PC-3 (cell line): Measurements from ENCODE around the gene HAGHL. TPM values are rescaled to one million over a fixed set of nuclear protein-coding genes. Genes with fewer than 3 reads are reported as not detected.

Experiments
- ATAC-seq: fragments of 200-7000 bp; cut with Tn5 transposase; 2 replicates; pipeline ENCODE4 v1.9.1; 2020; ENCODE audit warnings: mild to moderate bottlenecking, moderate library complexity
- BruUV-seq: library from RNA; stranded (reverse); fragments of 400-500 nt; replicated peaks from 2 replicates; lab custom pipeline; 2021; lab: Mats Ljungman, UMichigan
- CTCF ChIA-PET: fragments of 300-600 bp; sonication (Branson Sonifier 250); formaldehyde crosslinking; loops from one replicate; lab custom pipeline; 2022; ENCODE audit warnings: antibody characterized with exemption; lab: Charles Lee
- POLR2A ChIA-PET: fragments of 300-600 bp; sonication (Branson Sonifier 250); formaldehyde crosslinking; loops from one replicate; lab custom pipeline; 2022; ENCODE audit warnings: antibody characterized with exemption; ENCODE audit not compliant: unreplicated experiment; lab: Charles Lee
- DNase-seq: peaks from one replicate; pipeline ENCODE4 v3.0.0-alpha.2; 2015
- H2AFZ ChIP-seq: fragments of 300-600 bp; sonication (generic); 2 replicates; pipeline ENCODE4 v1.6.0; 2016; ENCODE audit warnings: antibody characterized with exemption, low read length
- H3F3A ChIP-seq: fragments of 300-600 bp; sonication (generic); one replicate; pipeline ENCODE4 v1.6.0; 2017; ENCODE audit warnings: antibody characterized with exemption, low read length, control low read depth, mild to moderate bottlenecking; ENCODE audit not compliant: unreplicated experiment
- H3K27ac ChIP-seq: fragments of 300-600 bp; sonication (generic); 2 replicates; pipeline ENCODE4 v1.5.1; 2016; ENCODE audit warnings: mild to moderate bottlenecking, low read length
- H3K27me3 ChIP-seq: fragments of 300-600 bp; sonication (generic); 2 replicates; pipeline ENCODE4 v1.6.1; 2016; ENCODE audit warnings: low read length, mixed read lengths
- H3K36me3 ChIP-seq: fragments of 300-600 bp; sonication (generic); 2 replicates; pipeline ENCODE4 v1.6.1; 2016; ENCODE audit warnings: low read depth, mixed run types, low read length, mixed read lengths
- H3K4me1 ChIP-seq: fragments of 300-600 bp; sonication (generic); 2 replicates; pipeline ENCODE4 v1.5.1; 2016; ENCODE audit warnings: low read length; ENCODE audit not compliant: insufficient read depth
- H3K4me2 ChIP-seq: fragments of 300-600 bp; sonication (generic); 2 replicates; pipeline ENCODE4 v1.6.0; 2016; ENCODE audit warnings: low read length
- H3K4me3 ChIP-seq: fragments of 300-600 bp; sonication (generic); 2 replicates; pipeline ENCODE4 v1.5.1; 2016; ENCODE audit warnings: mild to moderate bottlenecking, low read length, mixed read lengths
- H3K79me2 ChIP-seq: fragments of 300-600 bp; sonication (generic); 2 replicates; pipeline ENCODE4 v1.6.1; 2017; ENCODE audit warnings: low read length, mixed read lengths
- H3K9ac ChIP-seq: fragments of 300-600 bp; sonication (generic); 2 replicates; pipeline ENCODE4 v1.6.0; 2016; ENCODE audit warnings: mild to moderate bottlenecking, low read length
- H3K9me2 ChIP-seq: fragments of 300-600 bp; sonication (generic); replicated peaks from 2 replicates; pipeline ENCODE4 v1.6.1; 2016; ENCODE audit warnings: mixed run types, low read length, mixed read lengths
- H3K9me3 ChIP-seq: fragments of 300-600 bp; sonication (generic); 2 replicates; pipeline ENCODE4 v1.6.1; 2016; ENCODE audit warnings: low read length, mixed read lengths
- H4K20me1 ChIP-seq: fragments of 300-600 bp; sonication (generic); 2 replicates; pipeline ENCODE4 v1.6.1; 2016; ENCODE audit warnings: low read length, mixed read lengths
- CTCF ChIP-seq: fragments of 300-600 bp; sonication (generic); conservative IDR thresholded peaks from 2 replicates; pipeline ENCODE4 v1.5.1; 2017; ENCODE audit warnings: antibody characterized with exemption, low read depth, mild to moderate bottlenecking, low read length
- EZH2 ChIP-seq: fragments of 300-600 bp; sonication (generic); IDR thresholded peaks from one replicate; pipeline ENCODE4 v1.6.1; 2017; ENCODE audit warnings: antibody characterized with exemption, mild to moderate bottlenecking, low read length; ENCODE audit not compliant: unreplicated experiment
- EZH2phosphoT487 ChIP-seq: fragments of 300-600 bp; sonication (generic); IDR thresholded peaks from 2 replicates; pipeline ENCODE4 v1.6.1; 2018; ENCODE audit warnings: mild to moderate bottlenecking, antibody characterized with exemption, low read length, borderline replicate concordance
- intact Hi-C: fragments of 100-400 bp; cut with micrococcal nuclease; formaldehyde crosslinking; loops from 2 replicates; pipeline ENCODE4 v1.9.0; 2023
- total RNA-seq: library from RNA; depleted of rRNA; stranded (reverse); fragments of >200 nt; gene quantifications from 2 replicates; pipeline ENCODE4 v1.2.3, GENCODE V29; 2014

The HAGHL gene
- total RNA-seq, 1 experiment from 2014 or later, result 16.4 TPM

GRCh38 chr16:772959-773358 is 46.1 kb downstream of the HAGHL start:
- H3K27ac ChIP-seq, result no peak overlapping the region
- POLR2A ChIA-PET, result no interaction called here
- BruUV-seq, result no TSS peak
- intact Hi-C loops, result no loop called here
- no peak overlapping the region for H3K4me2 ChIP-seq
- H3K27me3 ChIP-seq, result no peaks in the 10 kb centered on the region
- no peaks in the 10 kb centered on the region for H3K9me2 ChIP-seq
- no peaks in the 10 kb centered on the region for H3K9me3 ChIP-seq
- no peak overlapping the region for H3K4me3 ChIP-seq
- H3K9ac ChIP-seq, result no peak overlapping the region
- TF ChIP-seq CTCF, result no peak
- ATAC-seq (no peak), DNase-seq (no peak)
- H2AFZ ChIP-seq, result no peak overlapping the region
- H3K36me3 ChIP-seq, result no peaks in the 10 kb centered on the region
- no peaks in the 10 kb centered on the region for H4K20me1 ChIP-seq
- no peaks in the 10 kb centered on the region for H3F3A ChIP-seq
- CTCF ChIA-PET, result no interaction called here
- H3K79me2 ChIP-seq, result no peaks in the 10 kb centered on the region
- no peaks in the 10 kb centered on the region for H3K4me1 ChIP-seq

- TF ChIP-seq EZH2phosphoT487 (no peak), CTCF (no peak), EZH2 (no peak)
- H3K4me1 ChIP-seq, result no peaks in the 10 kb centered on the region
- no peaks in the 10 kb centered on the region for H3K36me3 ChIP-seq
- H3K27ac ChIP-seq, result no peak overlapping the region
- no peaks in the 10 kb centered on the region for H3K27me3 ChIP-seq
- H3K9me3 ChIP-seq, result no peaks in the 10 kb centered on the region
- H4K20me1 ChIP-seq, result no peaks in the 10 kb centered on the region
- H3K4me2 ChIP-seq, result no peak overlapping the region
- ChIA-PET POLR2A (no interaction called here), CTCF (no interaction called here)
- ATAC-seq (no peak), DNase-seq (no peak)
- no TSS peak for BruUV-seq
- H3K9ac ChIP-seq, result no peak overlapping the region
- no peaks in the 10 kb centered on the region for H3K9me2 ChIP-seq
- no peak overlapping the region for H3K4me3 ChIP-seq
- H2AFZ ChIP-seq, result no peak overlapping the region
- intact Hi-C loops, result no loop called here
- no peaks in the 10 kb centered on the region for H3K79me2 ChIP-seq
- H3F3A ChIP-seq, result no peaks in the 10 kb centered on the region
These were observed 47.4 kb downstream of the HAGHL start for GRCh38 chr16:774086-775001.

- POLR2A ChIA-PET, result interaction anchor here (0.8 kb wide), 1 partner anchor 28 kb away, joined by 7 read pairs; no protein-coding TSS in a partner anchor
These were observed 48.4 kb downstream of the HAGHL start for GRCh38 chr16:775236-775796.

More at GRCh38 chr16:775236-775796, 48.4 kb downstream of the HAGHL start:
- CTCF ChIA-PET, result no interaction called here
- no peak overlapping the region for H3K27ac ChIP-seq
- intact Hi-C loops, result no loop called here
- H4K20me1 ChIP-seq, result no peaks in the 10 kb centered on the region
- no peak overlapping the region for H3K9ac ChIP-seq
- H3K9me2 ChIP-seq, result no peaks in the 10 kb centered on the region
- no peaks in the 10 kb centered on the region for H3K9me3 ChIP-seq
- no peak overlapping the region for H3K4me2 ChIP-seq
- no peak for ATAC-seq
- no peak overlapping the region for H3K4me3 ChIP-seq
- TF ChIP-seq EZH2phosphoT487 (no peak), EZH2 (no peak), CTCF (no peak)
- H3K27me3 ChIP-seq, result no peaks in the 10 kb centered on the region
- no peaks in the 10 kb centered on the region for H3K79me2 ChIP-seq
- H3K4me1 ChIP-seq, result no peaks in the 10 kb centered on the region
- no peaks in the 10 kb centered on the region for H3F3A ChIP-seq
- no peak overlapping the region for H2AFZ ChIP-seq
- BruUV-seq, result no TSS peak
- DNase-seq, result no peak
- H3K36me3 ChIP-seq, result no peaks in the 10 kb centered on the region
